ENCODE results near the gene WNT16. TPM values are rescaled to one million over a fixed set of nuclear protein-coding genes. Genes with fewer than 3 reads are reported as not detected.

Gene WNT16
- total RNA-seq, 1 experiment from 2014 or later, result not detected

DNA sequence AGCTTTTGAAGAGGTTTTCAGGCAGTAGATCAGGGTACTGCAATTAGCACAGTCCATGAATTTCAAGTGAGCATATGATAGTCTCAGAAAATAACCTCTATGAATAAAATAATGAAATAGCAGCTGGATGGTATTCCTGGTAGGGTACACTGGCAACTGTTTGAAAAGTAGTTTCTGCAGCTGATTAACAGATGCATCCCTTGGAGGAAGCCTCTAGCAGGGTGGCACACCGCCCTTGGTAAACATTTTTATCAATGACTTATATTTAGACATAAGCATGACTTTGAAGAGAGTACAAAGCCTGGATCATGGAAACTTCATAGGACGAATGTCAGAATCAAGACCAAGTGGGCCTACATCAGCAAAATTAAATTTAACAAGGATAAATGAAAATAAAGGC, 26.8 kb downstream of the WNT16 start:
- no peak overlapping the region for H2BK20ac ChIP-seq (ENCODE audit: low read depth, low read length, poor library complexity, severe bottlenecking)
- H3K27ac Mint-ChIP-seq, result peak overlapping the region in 1 of 3 experiments; percentile 22; a peak in 2 of 7 replicates
- H2AFZ ChIP-seq (ENCODE audit: low read length), result no peak overlapping the region
- H2BK5ac ChIP-seq (ENCODE audit: insufficient read length, low read length), result no peak overlapping the region
- H2BK120ac ChIP-seq (ENCODE audit: low read depth, low read length, poor library complexity, severe bottlenecking), result no peak overlapping the region
- H3K14ac ChIP-seq (ENCODE audit: insufficient read depth, low read length), result no peak overlapping the region
- no peak for TF ChIP-seq CTCF (conservative IDR thresholded peaks at IDR 0.05)
- no peak overlapping the region for H3K56ac ChIP-seq (ENCODE audit: insufficient read length, low read depth, low read length)
- H4K8ac ChIP-seq (replicated peaks; ENCODE audit: insufficient read length, low read depth, low read length), result no peak overlapping the region
- no peaks in the 10 kb centered on the region for H3K23me2 ChIP-seq (ENCODE audit: insufficient read length, low read depth, low read length, poor library complexity, severe bottlenecking)
- no peaks in the 10 kb centered on the region for H3K9me3 Mint-ChIP-seq
- H3K79me2 ChIP-seq (ENCODE audit: insufficient read depth, low read length), result no peaks in the 10 kb centered on the region
- no peak overlapping the region for H4K5ac ChIP-seq (ENCODE audit: insufficient read length, low read depth, low read length)
- no peak overlapping the region for H2BK12ac ChIP-seq (ENCODE audit: insufficient read length, low read depth, low read length)
- H3K23ac ChIP-seq (ENCODE audit: insufficient read length, low read depth, low read length), result no peak overlapping the region
- no peaks in the 10 kb centered on the region for H4K20me1 ChIP-seq (ENCODE audit: control insufficient read depth, insufficient read depth, insufficient read length)
- no peak overlapping the region for H3T11ph ChIP-seq (ENCODE audit: low read length)
- no peaks in the 10 kb centered on the region for H3K4me1 ChIP-seq (ENCODE audit: insufficient read depth, low read length)
- H3K4ac ChIP-seq (ENCODE audit: low read depth, low read length), result no peak overlapping the region
- H3K9ac ChIP-seq (ENCODE audit: extremely low read depth, insufficient read length, low read length), result no peak overlapping the region
- H3K27ac ChIP-seq (ENCODE audit: insufficient read length, low read depth, low read length), result no peak overlapping the region
- H3K4me3 Mint-ChIP-seq, result no peak overlapping the region
- H3K4me1 Mint-ChIP-seq, result peaks cover 13 to 14% of the 10 kb centered on the region in 2 experiments
- H3K27me3 Mint-ChIP-seq (ENCODE audit: low read depth), result no peaks in the 10 kb centered on the region
- no peak overlapping the region for H3K18ac ChIP-seq (ENCODE audit: insufficient read length, low read depth, low read length)
- no peak overlapping the region for H2BK15ac ChIP-seq (ENCODE audit: low read depth, low read length)
- peaks cover 4 to 48% (median 32%) of the 10 kb centered on the region in 3 experiments; a peak in 6 of 7 replicates for H3K36me3 Mint-ChIP-seq (ENCODE audit: insufficient read depth in 1 of 3, low read depth in 3 of 3)
- no CpG with 5 or more reads among the region's 2 CpGs for WGBS (ENCODE audit: extremely low coverage, insufficient read length, low lambda C conversion rate)
- no peak overlapping the region for H2AK5ac ChIP-seq (ENCODE audit: insufficient read length, low read length)
- H3K27me3 ChIP-seq (ENCODE audit: insufficient read depth, low read length), result no peaks in the 10 kb centered on the region
- no peak for DNase-seq
- H4K91ac ChIP-seq (ENCODE audit: insufficient read length, low read depth, low read length), result no peak overlapping the region
- no peaks in the 10 kb centered on the region for H3K9me3 ChIP-seq (ENCODE audit: control insufficient read depth, low read depth, low read length)
- H3K79me1 ChIP-seq (ENCODE audit: insufficient read depth, low read depth, low read length, poor library complexity, severe bottlenecking), result no peaks in the 10 kb centered on the region
- no peak overlapping the region for H3K4me2 ChIP-seq (ENCODE audit: insufficient read depth, insufficient read length, low read length)
